CD14-positive monocyte (primary cell): Measurements from ENCODE around the gene MAP1LC3B2. TPM values are rescaled to one million over a fixed set of nuclear protein-coding genes. Genes with fewer than 3 reads are reported as not detected.
A peak's percentile ranks its signal among the peaks of the same experiment; 100 is the strongest.

ENCODE experiments used
- DNase-seq, 3 donors: peaks; one replicate each; pipeline ENCODE4 v3.0.0-alpha.2; 2011 to 2022
- H2AFZ ChIP-seq: 2 replicates; pipeline ENCODE4 v1.6.0; 2012; ENCODE audit warnings: mild to moderate bottlenecking, low read depth, low read length, inconsistent platforms; ENCODE audit not compliant: insufficient read depth, poor library complexity, severe bottlenecking
- H3K27ac ChIP-seq, 2 donors: 1 replicate in 1 of 2; 2 replicates in 1 of 2; pipeline ENCODE4 v1.5.1; 2012 to 2013; ENCODE audit warnings: low read length in 2 of 2, control low read depth in 1 of 2, inconsistent platforms in 1 of 2, low read depth in 1 of 2, mild to moderate bottlenecking in 1 of 2
- H3K27me3 ChIP-seq, 2 donors: one replicate each; pipeline versions ENCODE4 v1.6.0 to v1.6.1; 2011 to 2013; ENCODE audit warnings: low read length in 2 of 2; ENCODE audit not compliant: control insufficient read depth in 2 of 2, insufficient read depth in 2 of 2
- H3K36me3 ChIP-seq, 2 donors: replicated peaks in 1 of 2; 1 replicate in 1 of 2; 2 replicates in 1 of 2; pipeline versions ENCODE4 v1.5.1 to v1.6.1; 2012 to 2013; ENCODE audit warnings: low read length in 2 of 2, control low read depth in 1 of 2, inconsistent platforms in 1 of 2, mild to moderate bottlenecking in 1 of 2; ENCODE audit not compliant: insufficient read depth in 2 of 2, control insufficient read depth in 1 of 2
- H3K4me1 ChIP-seq, 2 donors: 1 replicate in 1 of 2; 2 replicates in 1 of 2; pipeline versions ENCODE4 v1.5.1 to v1.6.1; 2012 to 2013; ENCODE audit warnings: low read length in 2 of 2, control low read depth in 1 of 2, inconsistent platforms in 1 of 2, mild to moderate bottlenecking in 1 of 2, moderate library complexity in 1 of 2; ENCODE audit not compliant: insufficient read depth in 2 of 2, control insufficient read depth in 1 of 2
- H3K4me2 ChIP-seq: replicated peaks from 2 replicates; pipeline ENCODE3; 2012; ENCODE audit warnings: low read length, moderate library complexity, mild to moderate bottlenecking; ENCODE audit not compliant: poor library complexity, severe bottlenecking; ENCODE audit errors: extremely low read depth
- H3K4me3 ChIP-seq, 3 experiments: fragments of 200-600 bp in 1 of 3; sonication (generic) in 1 of 3; replicated peaks in 1 of 3; 1 replicate in 2 of 3; 2 replicates in 1 of 3; pipeline ENCODE4 v1.5.1; 2011 to 2013; ENCODE audit warnings: low read length in 3 of 3, mild to moderate bottlenecking in 3 of 3, control low read depth in 2 of 3, low read depth in 2 of 3, inconsistent platforms in 1 of 3, moderate library complexity in 1 of 3
- H3K79me2 ChIP-seq: 2 replicates; pipeline ENCODE4 v1.6.0; 2012; ENCODE audit warnings: mild to moderate bottlenecking, control low read depth, inconsistent platforms, low read length, moderate library complexity; ENCODE audit not compliant: insufficient read depth
- H3K9ac ChIP-seq: 2 replicates; pipeline ENCODE4 v1.6.0; 2017; ENCODE audit warnings: low read length, mild to moderate bottlenecking; ENCODE audit not compliant: insufficient read depth, poor library complexity, severe bottlenecking
- H3K9me3 ChIP-seq, 2 donors: replicated peaks in 1 of 2; 1 replicate in 1 of 2; 2 replicates in 1 of 2; pipeline versions ENCODE4 v1.5.1 to v1.6.1; 2012 to 2013; ENCODE audit warnings: low read length in 2 of 2, control low read depth in 1 of 2; ENCODE audit not compliant: control insufficient read depth in 1 of 2, insufficient read depth in 1 of 2
- H4K20me1 ChIP-seq: 2 replicates; pipeline ENCODE4 v1.6.0; 2012; ENCODE audit warnings: mild to moderate bottlenecking, low read length, control low read depth, moderate library complexity; ENCODE audit not compliant: insufficient read depth
- H3K27ac Mint-ChIP-seq, 7 donors: one replicate each; pipeline ENCODE4 v1.8.0; 2020; ENCODE audit warnings: mild to moderate bottlenecking in 7 of 7, mixed read lengths in 7 of 7, moderate library complexity in 6 of 7, inconsistent platforms in 2 of 7
- H3K27me3 Mint-ChIP-seq, 3 donors: one replicate each; pipeline ENCODE4 v1.8.0; 2021 to 2022; ENCODE audit warnings: low read depth in 3 of 3, mild to moderate bottlenecking in 3 of 3, mixed read lengths in 3 of 3, moderate library complexity in 3 of 3, inconsistent platforms in 1 of 3
- H3K36me3 Mint-ChIP-seq, 2 donors: one replicate each; pipeline ENCODE4 v1.8.0; 2020; ENCODE audit warnings: mixed read lengths in 2 of 2, inconsistent platforms in 1 of 2, mild to moderate bottlenecking in 1 of 2
- H3K4me1 Mint-ChIP-seq: one replicate; pipeline ENCODE4 v1.8.0; 2020; ENCODE audit warnings: mild to moderate bottlenecking, mixed read lengths
- H3K4me3 Mint-ChIP-seq, 2 donors: one replicate each; pipeline ENCODE4 v1.8.0; 2020; ENCODE audit warnings: mild to moderate bottlenecking in 2 of 2, mixed read lengths in 2 of 2, moderate library complexity in 1 of 2
- H3K9me3 Mint-ChIP-seq, 7 donors: one replicate each; pipeline ENCODE4 v1.8.0; 2020 to 2022; ENCODE audit warnings: mixed read lengths in 7 of 7, mild to moderate bottlenecking in 6 of 7, moderate library complexity in 6 of 7, inconsistent platforms in 2 of 7
- WGBS: methylation state at CpG from one replicate; pipeline ENCODE4 v1.1.5; 2013; ENCODE audit warnings: missing lambda C conversion rate; ENCODE audit not compliant: insufficient coverage; 5-methylcytosine and 5-hydroxymethylcytosine counted together
- intact Hi-C, 2 donors: fragments of 100-400 bp; cut with micrococcal nuclease; formaldehyde crosslinking; loops; one replicate each; pipeline versions ENCODE4 v1.15.0 to v1.15.1; 2023
- polyA plus RNA-seq, 3 donors: library from polyadenylated mRNA; depleted of rRNA in 1 of 3; unstranded in 2 of 3; stranded (reverse) in 1 of 3; fragments of 300-500 nt in 2 of 3; fragments of >200 nt in 1 of 3; fragmentation: Illumina TruSeq in 2 of 3; gene quantifications; 1 replicate in 2 of 3; 2 replicates in 1 of 3; pipeline ENCODE4 v1.2.3, GENCODE V29; 2012 to 2021
- TF ChIP-seq, protein P1 (sequence below): fragments of 200-600 bp; IDR thresholded peaks from one replicate; pipeline ENCODE4 v1.8.0; 2022; ENCODE audit warnings: antibody characterized with exemption, mild to moderate bottlenecking

MAP1LC3B2 gene
- polyA plus RNA-seq, 3 donors = 2.6 to 12.9 (median 6.4) TPM

DNA sequence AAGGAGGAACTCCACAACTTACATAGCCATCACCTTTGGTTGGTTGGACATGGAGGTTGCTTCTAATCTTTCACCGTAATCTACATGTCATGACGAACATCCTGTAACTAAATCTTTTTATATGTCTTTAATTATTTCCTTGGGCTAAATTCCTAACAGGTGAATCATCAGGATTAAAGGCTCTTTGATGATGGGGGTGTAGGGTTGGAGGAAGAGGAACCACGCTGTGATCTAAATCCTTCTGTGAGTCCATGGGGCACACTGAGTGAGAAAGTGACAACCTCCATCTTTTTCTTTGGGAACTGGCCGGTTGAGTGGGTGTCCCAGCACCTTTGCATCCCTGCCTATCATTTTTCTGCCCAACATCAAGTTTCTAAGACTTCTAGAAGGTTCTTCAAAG is 31.1 kb upstream of the MAP1LC3B2 start:
- TF ChIP-seq, protein P1, sequence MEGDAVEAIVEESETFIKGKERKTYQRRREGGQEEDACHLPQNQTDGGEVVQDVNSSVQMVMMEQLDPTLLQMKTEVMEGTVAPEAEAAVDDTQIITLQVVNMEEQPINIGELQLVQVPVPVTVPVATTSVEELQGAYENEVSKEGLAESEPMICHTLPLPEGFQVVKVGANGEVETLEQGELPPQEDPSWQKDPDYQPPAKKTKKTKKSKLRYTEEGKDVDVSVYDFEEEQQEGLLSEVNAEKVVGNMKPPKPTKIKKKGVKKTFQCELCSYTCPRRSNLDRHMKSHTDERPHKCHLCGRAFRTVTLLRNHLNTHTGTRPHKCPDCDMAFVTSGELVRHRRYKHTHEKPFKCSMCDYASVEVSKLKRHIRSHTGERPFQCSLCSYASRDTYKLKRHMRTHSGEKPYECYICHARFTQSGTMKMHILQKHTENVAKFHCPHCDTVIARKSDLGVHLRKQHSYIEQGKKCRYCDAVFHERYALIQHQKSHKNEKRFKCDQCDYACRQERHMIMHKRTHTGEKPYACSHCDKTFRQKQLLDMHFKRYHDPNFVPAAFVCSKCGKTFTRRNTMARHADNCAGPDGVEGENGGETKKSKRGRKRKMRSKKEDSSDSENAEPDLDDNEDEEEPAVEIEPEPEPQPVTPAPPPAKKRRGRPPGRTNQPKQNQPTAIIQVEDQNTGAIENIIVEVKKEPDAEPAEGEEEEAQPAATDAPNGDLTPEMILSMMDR = no peak
- H3K27ac ChIP-seq = no peak overlapping the region
- peaks cover 5 to 12% (median 8%) of the 10 kb centered on the region in 3 donors for H3K27me3 Mint-ChIP-seq
- no peaks in the 10 kb centered on the region for H3K9me3 ChIP-seq
- intact Hi-C loops = no loop called here
- H3K79me2 ChIP-seq = no peaks in the 10 kb centered on the region
- H3K4me2 ChIP-seq = no peak overlapping the region
- no peaks in the 10 kb centered on the region for H4K20me1 ChIP-seq
- H3K36me3 ChIP-seq = no peaks in the 10 kb centered on the region
- no peaks in the 10 kb centered on the region for H3K27me3 ChIP-seq
- H3K4me1 ChIP-seq = peaks cover 6 to 10% of the 10 kb centered on the region in 2 donors
- H3K4me1 Mint-ChIP-seq = peaks cover 19% of the 10 kb centered on the region
- WGBS = 100% methylated on average over 1 of the region's 4 CpGs
- DNase-seq = no peak
- peak overlapping the region in 1 of 7 donors; percentile 55 for H3K27ac Mint-ChIP-seq
- no peak overlapping the region for H3K4me3 Mint-ChIP-seq
- H3K4me3 ChIP-seq = no peak overlapping the region
- H3K9me3 Mint-ChIP-seq = no peaks in the 10 kb centered on the region
- no peaks in the 10 kb centered on the region for H3K36me3 Mint-ChIP-seq
- H3K9ac ChIP-seq = no peak overlapping the region
- H2AFZ ChIP-seq = no peak overlapping the region

DNA sequence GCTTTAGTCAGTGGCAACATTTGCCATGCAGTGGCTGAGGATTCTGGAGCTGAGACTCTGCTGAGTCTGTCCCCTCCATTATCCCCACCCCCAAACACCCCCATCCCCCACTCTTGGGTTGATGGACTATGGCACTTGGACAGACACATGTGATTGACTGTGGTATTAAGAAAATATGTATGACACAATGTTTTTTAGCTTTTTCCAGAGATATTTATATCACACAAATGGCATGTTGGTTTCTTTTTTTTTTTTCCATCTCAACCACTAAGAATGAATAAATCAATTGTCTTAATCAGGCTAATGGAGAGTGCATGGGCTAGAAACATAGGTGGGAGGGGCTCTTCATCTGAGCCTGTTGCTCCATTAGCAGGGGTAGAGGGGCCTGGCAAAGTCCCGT is 30.7 kb upstream of the MAP1LC3B2 start:
- no peaks in the 10 kb centered on the region for H3K27me3 ChIP-seq
- H4K20me1 ChIP-seq = no peaks in the 10 kb centered on the region
- H3K36me3 Mint-ChIP-seq = no peaks in the 10 kb centered on the region
- 100% methylated on average over 1 of the region's 1 CpG for WGBS
- H3K79me2 ChIP-seq = no peaks in the 10 kb centered on the region
- TF ChIP-seq, protein P1 = no peak
- H3K4me1 ChIP-seq = peaks cover 11 to 14% of the 10 kb centered on the region in 2 donors
- no peak overlapping the region for H3K27ac ChIP-seq
- peaks cover 22% of the 10 kb centered on the region for H3K4me1 Mint-ChIP-seq
- H3K4me3 Mint-ChIP-seq = no peak overlapping the region
- no peak overlapping the region for H3K27ac Mint-ChIP-seq
- H3K9ac ChIP-seq = no peak overlapping the region
- no peaks in the 10 kb centered on the region for H3K9me3 ChIP-seq
- no peak overlapping the region for H3K4me2 ChIP-seq
- H3K27me3 Mint-ChIP-seq = peaks cover 5 to 12% (median 8%) of the 10 kb centered on the region in 3 donors
- H3K36me3 ChIP-seq = no peaks in the 10 kb centered on the region
- H3K9me3 Mint-ChIP-seq = no peaks in the 10 kb centered on the region
- DNase-seq = no peak
- intact Hi-C loops = no loop called here
- no peak overlapping the region for H2AFZ ChIP-seq
- no peak overlapping the region for H3K4me3 ChIP-seq
